M059J (cell line): ENCODE measurements around the gene MCM6. TPM values are rescaled to one million over a fixed set of nuclear protein-coding genes. Genes with fewer than 3 reads are reported as not detected.
A peak's percentile ranks its signal among the peaks of the same experiment; 100 is the strongest.
"Not testable (repeated sequence)": the region's sequence is repeated elsewhere in the genome, so short reads cannot be mapped to it uniquely, and the experiment has no call there.

ENCODE experiments used
- DNase-seq: peaks from one replicate; pipeline ENCODE4 v3.0.0-alpha.2; 2012; ENCODE audit warnings: low read depth
- total RNA-seq: library from RNA; depleted of rRNA; stranded (reverse); fragments of >200 nt; shearing (Covaris generic); gene quantifications from 2 replicates; pipeline ENCODE4 v1.2.3, GENCODE V29; 2014

Gene MCM6
- total RNA-seq, 1 experiment from 2014 or later: 40.8 TPM

- DNase-seq: no peak
Measured at GRCh38 chr2:135821190-135821589, 55.1 kb downstream of the MCM6 start.

GRCh38 chr2:135820003-135820618 lies 56.1 kb downstream of the MCM6 start:
- DNase-seq: peak; percentile 47

GRCh38 chr2:135818937-135819610 lies 57.2 kb downstream of the MCM6 start:
- DNase-seq: peak; percentile 29

- peak; percentile 17 for DNase-seq
Measured at GRCh38 chr2:135817951-135818350, 58.3 kb downstream of the MCM6 start.

DNA sequence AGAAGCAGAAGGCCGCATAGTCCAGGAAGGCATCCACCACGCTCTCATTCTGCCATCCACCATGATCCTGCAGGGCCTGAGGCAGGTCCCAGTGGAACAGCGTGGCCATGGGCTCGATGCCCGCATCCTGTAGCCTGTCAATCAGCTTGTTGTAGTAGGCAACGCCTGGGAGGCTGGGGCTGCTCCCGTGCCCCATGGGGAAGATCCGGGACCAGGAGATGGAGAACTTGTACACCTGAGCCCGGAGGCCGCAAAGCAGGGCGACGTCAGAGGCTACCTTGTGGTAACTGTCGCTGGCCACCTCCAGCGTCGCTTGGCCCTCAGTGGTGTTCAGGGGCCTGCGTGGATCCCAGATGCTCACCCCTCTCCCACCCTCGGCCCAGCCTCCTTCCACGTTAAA lies 58.8 kb downstream of the MCM6 start:
- DNase-seq: no peak

GRCh38 chr2:135815269-135815668 lies 61.0 kb downstream of the MCM6 start:
- DNase-seq: no peak

DNA sequence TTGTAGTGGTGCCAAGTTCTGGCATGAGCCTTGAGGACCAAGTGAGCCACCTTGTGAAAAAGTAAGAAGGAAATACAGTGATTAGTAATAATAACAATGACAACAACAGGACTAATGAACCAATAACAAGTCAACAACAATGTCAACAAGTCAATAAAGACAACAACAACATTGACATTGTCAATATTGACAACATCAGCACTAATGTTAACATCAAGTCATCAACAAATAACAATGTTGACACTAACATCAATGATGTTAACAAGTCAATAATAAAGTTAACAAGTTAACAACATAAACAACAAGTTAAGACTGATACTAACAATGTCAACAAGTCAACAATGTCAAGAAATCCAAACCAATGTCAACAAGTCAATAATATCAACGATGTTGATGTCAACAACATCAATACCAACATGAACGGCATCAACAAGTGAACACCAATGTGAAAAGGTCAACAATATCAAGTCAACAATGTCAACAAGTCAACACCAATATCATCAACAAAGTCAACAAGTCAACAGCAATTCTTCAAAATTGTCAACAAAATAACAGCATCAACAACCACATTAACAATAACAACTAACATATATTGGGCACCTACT lies 63.2 kb downstream of the MCM6 start:
- DNase-seq: no peak

- DNase-seq: not testable (repeated sequence)
Measured at GRCh38 chr2:135807874-135808273, 68.4 kb downstream of the MCM6 start.

GRCh38 chr2:135803278-135803677 lies 73.0 kb downstream of the MCM6 start:
- DNase-seq: no peak

GRCh38 chr2:135802350-135802749 lies 73.9 kb downstream of the MCM6 start:
- no peak for DNase-seq

- no peak for DNase-seq
Measured at GRCh38 chr2:135800513-135801460, 75.5 kb downstream of the MCM6 start.

- DNase-seq: no peak
Measured at GRCh38 chr2:135799738-135800137, 76.5 kb downstream of the MCM6 start.

DNA sequence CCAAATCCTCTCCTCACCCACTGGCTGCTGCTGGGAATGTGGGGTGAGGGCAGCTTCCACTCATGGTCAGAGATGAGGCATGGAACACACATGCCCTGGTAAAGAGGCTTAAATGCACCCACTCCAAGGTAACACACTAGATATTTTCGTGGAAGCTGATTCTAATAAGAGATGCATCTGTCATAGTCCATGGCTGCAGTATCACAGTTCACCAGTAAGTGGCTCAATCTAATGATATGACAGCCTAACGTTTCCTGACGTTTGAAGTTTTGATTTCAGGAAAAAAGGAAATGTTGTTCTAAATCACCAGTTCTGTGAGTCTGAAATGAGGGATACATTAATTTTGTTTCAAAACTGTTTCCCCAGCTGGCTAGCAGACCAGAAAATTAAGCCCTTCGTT lies 77.5 kb downstream of the MCM6 start:
- DNase-seq: no peak

DNA sequence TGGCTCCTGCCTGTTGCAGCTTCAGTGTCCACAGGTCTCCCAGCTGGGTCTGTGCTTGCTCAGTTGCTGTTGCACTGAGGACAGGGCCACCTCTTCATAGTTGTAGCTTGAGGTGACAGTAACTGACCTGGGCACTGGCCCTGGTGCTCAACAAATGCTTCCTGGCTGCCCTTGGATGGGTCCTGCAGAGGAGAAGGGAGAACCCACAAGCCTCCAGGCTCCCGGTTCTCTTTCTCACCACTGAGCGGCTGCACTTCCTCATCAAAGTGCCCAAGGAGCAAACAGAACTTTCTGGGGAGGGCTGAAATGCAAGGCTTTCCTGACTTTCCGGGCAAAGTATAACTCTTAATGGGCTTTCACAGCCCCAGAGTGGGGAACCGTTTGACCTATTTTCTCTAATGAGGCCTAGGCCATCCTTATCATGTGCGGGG lies 78.0 kb downstream of the MCM6 start:
- no peak for DNase-seq

- peak; percentile 68 for DNase-seq
Measured at GRCh38 chr2:135797497-135798274, 78.6 kb downstream of the MCM6 start.

DNA sequence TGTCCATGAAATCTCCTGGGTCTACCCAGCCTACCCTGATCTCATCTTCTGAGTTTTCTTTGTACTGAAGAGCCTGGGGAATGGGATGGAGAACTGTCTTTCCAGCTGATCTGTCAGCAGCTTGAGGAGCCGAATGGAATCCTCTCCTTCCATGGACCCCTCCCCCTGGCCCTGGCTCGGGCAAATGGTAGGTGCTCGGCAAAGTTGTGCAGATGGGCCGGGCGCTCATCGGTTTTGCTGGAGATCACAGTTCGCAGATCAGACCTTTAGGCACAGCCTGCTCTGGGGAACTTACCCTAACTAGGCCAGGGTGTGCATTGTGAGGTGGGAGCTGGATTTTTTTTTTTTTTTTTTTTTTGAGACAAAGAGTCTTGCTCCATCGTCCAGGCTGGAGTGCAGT lies 79.6 kb downstream of the MCM6 start:
- DNase-seq: no peak

DNA sequence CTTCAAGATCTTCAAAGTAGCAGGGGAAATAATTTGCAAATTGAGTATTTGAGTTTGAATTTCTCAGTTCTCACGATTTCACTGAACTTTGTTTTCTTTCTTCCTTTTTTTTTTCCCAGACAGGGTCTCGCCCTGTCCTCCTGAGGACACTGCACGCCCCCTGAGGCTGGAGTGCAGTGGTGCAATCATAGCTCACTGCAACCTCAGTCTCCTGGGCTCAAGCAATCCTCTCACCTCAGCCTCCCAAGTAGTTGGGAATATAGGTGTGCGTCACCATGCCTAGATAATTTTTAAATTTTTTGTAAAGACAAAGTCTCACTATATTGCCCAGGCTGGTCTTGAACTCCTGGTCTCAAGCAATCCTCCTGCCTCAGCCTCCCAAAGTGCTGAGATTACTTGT lies 80.6 kb downstream of the MCM6 start:
- not testable (repeated sequence) for DNase-seq

GRCh38 chr2:135792401-135793150 lies 83.7 kb downstream of the MCM6 start:
- no peak for DNase-seq

DNA sequence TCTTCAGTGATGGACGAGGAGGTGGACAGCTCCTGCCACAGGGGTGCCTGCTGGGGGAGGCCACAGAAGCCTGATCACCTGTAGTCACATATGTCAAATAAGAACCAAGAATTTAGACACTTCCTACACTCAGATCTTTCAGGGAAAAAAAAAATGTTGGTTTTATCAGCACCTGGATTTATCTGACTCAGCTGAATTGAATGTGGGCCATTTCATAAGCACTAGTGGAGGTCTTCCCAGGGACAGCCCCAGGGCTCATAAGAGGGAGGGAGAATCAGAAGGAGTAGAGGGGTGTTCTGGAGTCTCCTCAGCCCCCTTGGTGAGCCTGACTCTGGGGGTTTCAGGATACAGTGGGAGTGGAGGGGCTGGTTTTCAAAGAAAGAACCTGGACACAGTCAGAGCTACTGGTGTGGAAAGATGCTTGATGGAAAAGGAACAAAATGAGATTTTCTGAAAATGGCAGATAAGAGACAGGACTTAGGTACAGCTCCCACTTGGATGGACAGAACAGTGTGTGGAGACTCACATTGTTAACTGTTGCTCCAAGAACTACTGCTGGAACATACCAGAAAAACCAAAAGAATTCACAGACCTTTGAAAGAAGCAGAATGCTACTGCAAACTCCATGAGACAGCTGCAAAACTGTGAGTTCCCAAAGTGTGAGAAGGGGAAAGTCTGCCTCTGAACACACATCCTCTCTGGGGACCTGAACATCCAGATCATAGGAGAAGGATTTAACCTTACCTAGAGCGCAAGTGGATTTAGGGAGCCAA lies 84.6 kb downstream of the MCM6 start:
- peak; percentile 73 for DNase-seq

GRCh38 chr2:135790423-135790822 lies 85.8 kb downstream of the MCM6 start:
- no peak for DNase-seq
